SK-N-SH treated with all-trans-retinoic acid at 6 μM for 48 hours (cell line): Measurements from ENCODE around the gene GET3.

Experiments
- ATAC-seq: fragments of 200-7000 bp; cut with Tn5 transposase; 3 replicates; pipeline ENCODE4 v1.9.1; 2020; ENCODE audit warnings: mild to moderate bottlenecking, moderate library complexity
- ARNTL ChIP-seq: fragments of 450-650 bp; formaldehyde crosslinking; IDR thresholded peaks from 2 replicates; pipeline ENCODE4 v1.5.0; 2020; ENCODE audit warnings: low read depth, mild to moderate bottlenecking, moderate library complexity, borderline replicate concordance
- BACH2 ChIP-seq: fragments of 250-450 bp; sonication (Bioruptor Pico); IDR thresholded peaks from 2 replicates; pipeline ENCODE4 v1.9.0; 2021; ENCODE audit warnings: mild to moderate bottlenecking, borderline replicate concordance
- CREB5 ChIP-seq: fragments of 250-450 bp; sonication (Bioruptor Pico); IDR thresholded peaks from 2 replicates; pipeline ENCODE4 v1.5.1; 2020; ENCODE audit warnings: low read depth, mild to moderate bottlenecking, moderate library complexity
- CSDC2 ChIP-seq: fragments of 250-450 bp; sonication (Bioruptor Pico); IDR thresholded peaks from 2 replicates; pipeline ENCODE4 v1.5.0; 2020; ENCODE audit warnings: mild to moderate bottlenecking, moderate library complexity
- CSRNP3 ChIP-seq: fragments of 250-450 bp; sonication (Bioruptor Pico); IDR thresholded peaks from 2 replicates; pipeline ENCODE4 v1.5.1; 2021; ENCODE audit warnings: mild to moderate bottlenecking, moderate library complexity
- ESRRG ChIP-seq: fragments of 250-450 bp; sonication (Bioruptor Pico); IDR thresholded peaks from 2 replicates; pipeline ENCODE4 v1.6.1; 2021; ENCODE audit warnings: mild to moderate bottlenecking
- GLIS3 ChIP-seq: fragments of 250-450 bp; sonication (Bioruptor Pico); IDR thresholded peaks from 2 replicates; pipeline ENCODE4 v1.5.0; 2020; ENCODE audit warnings: mild to moderate bottlenecking, moderate library complexity
- OSR1 ChIP-seq: fragments of 250-450 bp; sonication (Bioruptor Pico); IDR thresholded peaks from 2 replicates; pipeline ENCODE4 v1.8.0; 2022; ENCODE audit warnings: moderate library complexity, mild to moderate bottlenecking, inconsistent platforms
- PATZ1 ChIP-seq: fragments of 250-450 bp; sonication (Bioruptor Pico); IDR thresholded peaks from 2 replicates; pipeline ENCODE4 v1.8.0; 2020; ENCODE audit warnings: mild to moderate bottlenecking, moderate library complexity, borderline replicate concordance
- PPARA ChIP-seq: fragments of 250-450 bp; sonication (Bioruptor Pico); IDR thresholded peaks from 2 replicates; pipeline ENCODE4 v1.5.0; 2020; ENCODE audit warnings: mild to moderate bottlenecking, borderline replicate concordance
- RARB ChIP-seq: fragments of 250-450 bp; sonication (Bioruptor Pico); IDR thresholded peaks from 2 replicates; pipeline ENCODE4 v1.8.0; 2021; ENCODE audit warnings: mild to moderate bottlenecking, moderate library complexity
- TOX ChIP-seq: fragments of 250-450 bp; sonication (Bioruptor Pico); IDR thresholded peaks from 2 replicates; pipeline ENCODE4 v1.8.0; 2021; ENCODE audit warnings: mild to moderate bottlenecking, moderate library complexity, borderline replicate concordance
- ZC3H10 ChIP-seq: fragments of 250-450 bp; sonication (Bioruptor Pico); IDR thresholded peaks from 2 replicates; pipeline ENCODE4 v1.5.1; 2021; ENCODE audit warnings: mild to moderate bottlenecking, moderate library complexity
- ZFP3 ChIP-seq: fragments of 250-450 bp; sonication (Bioruptor Pico); IDR thresholded peaks from 2 replicates; pipeline ENCODE4 v1.5.0; 2020; ENCODE audit warnings: mild to moderate bottlenecking, moderate library complexity
- ZFP30 ChIP-seq: fragments of 450-650 bp; formaldehyde crosslinking; IDR thresholded peaks from 2 replicates; pipeline ENCODE4 v1.5.0; 2022; ENCODE audit warnings: mild to moderate bottlenecking, moderate library complexity
- ZNF565 ChIP-seq: fragments of 450-650 bp; formaldehyde crosslinking; conservative IDR thresholded peaks from 2 replicates; pipeline ENCODE4 v1.5.0; 2020; ENCODE audit warnings: low read depth, mild to moderate bottlenecking, moderate library complexity
- ZNF70 ChIP-seq: fragments of 450-650 bp; formaldehyde crosslinking; IDR thresholded peaks from 2 replicates; pipeline ENCODE4 v1.5.0; 2020; ENCODE audit warnings: mild to moderate bottlenecking, moderate library complexity
- ZNF8 ChIP-seq: fragments of 450-650 bp; formaldehyde crosslinking; IDR thresholded peaks from 2 replicates; pipeline ENCODE4 v1.5.0; 2020; ENCODE audit warnings: mild to moderate bottlenecking, moderate library complexity
- TF ChIP-seq, protein P1 (sequence below): fragments of 250-450 bp; sonication (Bioruptor Pico); IDR thresholded peaks from 2 replicates; pipeline ENCODE4 v1.8.0; 2021; ENCODE audit warnings: low read depth, mild to moderate bottlenecking, moderate library complexity, borderline replicate concordance
- TF ChIP-seq, protein P2 (sequence below): fragments of 250-450 bp; sonication (Bioruptor Pico); IDR thresholded peaks from 2 replicates; pipeline ENCODE4 v1.5.0; 2020; ENCODE audit warnings: mild to moderate bottlenecking, moderate library complexity

Gene GET3

DNA sequence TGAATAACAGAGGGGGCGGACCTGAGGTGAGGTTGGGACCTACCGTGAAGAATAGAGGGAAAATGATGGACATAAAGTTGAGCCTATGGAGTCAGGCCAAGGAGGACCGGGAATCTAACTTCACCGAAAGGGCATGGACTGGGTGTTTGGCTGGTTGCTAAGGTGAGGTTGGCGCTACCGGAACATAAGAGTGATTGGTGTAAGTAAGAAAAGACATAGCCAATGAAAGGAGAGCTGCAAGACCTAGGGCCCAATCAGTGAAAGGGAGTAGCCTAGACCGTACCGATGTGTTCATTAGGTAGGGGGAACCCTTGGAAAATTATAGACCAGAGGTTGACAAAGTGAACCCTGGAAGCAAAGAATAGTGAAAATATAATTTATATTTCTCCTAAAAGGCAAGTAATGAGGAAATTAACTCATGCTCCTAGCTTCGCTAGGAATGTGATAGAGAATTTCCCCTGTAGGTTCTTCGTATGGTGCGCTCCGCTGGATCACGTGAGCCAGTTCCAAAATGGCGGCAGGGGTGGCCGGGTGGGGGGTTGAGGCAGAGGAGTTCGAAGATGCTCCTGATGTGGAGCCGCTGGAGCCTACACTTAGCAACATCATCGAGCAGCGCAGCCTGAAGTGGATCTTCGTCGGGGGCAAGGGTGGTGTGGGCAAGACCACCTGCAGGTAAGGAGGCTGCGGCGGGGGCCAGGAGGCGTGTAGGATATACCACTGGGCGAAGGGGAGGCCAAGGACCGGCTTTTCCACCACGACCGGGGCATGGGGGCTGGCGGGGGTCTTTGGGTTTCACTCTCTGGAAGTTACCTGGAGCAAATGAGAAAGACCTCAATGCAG, at the start of gene GET3:
TSS of gene GET3 (plus strand) at position 503 of the 840 bp plus-strand sequence. CDS start at position 512, 9 bp downstream.
- no peak for TF ChIP-seq RARB (CRISPR knock-in tag)
- no peak for TF ChIP-seq ZFP30 (CRISPR knock-in tag)
- TF ChIP-seq ZNF8, result peak; percentile 13; the same call in 1 of the 2 replicates
- TF ChIP-seq CREB5 (CRISPR knock-in tag), result no peak
- TF ChIP-seq ZNF70 (CRISPR knock-in tag), result no peak
- peak; percentile 94 for ATAC-seq

DNA sequence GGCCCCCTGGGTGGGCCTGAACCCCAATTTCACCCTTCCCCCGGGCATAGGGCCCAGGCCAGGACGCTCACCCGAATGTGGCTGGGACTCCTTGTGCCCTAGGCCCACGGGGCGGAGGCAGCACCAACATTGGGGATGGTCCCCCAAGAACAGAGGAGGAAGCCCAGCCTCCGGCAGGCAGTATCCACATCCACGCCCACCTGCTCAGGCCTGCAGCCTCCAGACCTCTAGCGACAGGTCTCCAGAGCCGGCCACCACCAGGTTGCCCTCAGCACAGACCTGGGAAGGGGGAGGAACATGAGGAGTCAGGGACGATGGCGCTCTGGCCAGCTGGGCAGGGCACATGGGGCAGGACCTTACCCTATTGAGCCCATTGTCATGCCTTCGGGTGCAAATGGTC, 48.3 kb upstream of the GET3 start:
- ATAC-seq, result no peak
- no peak for TF ChIP-seq ZC3H10 (CRISPR knock-in tag)
- TF ChIP-seq BACH2 (CRISPR knock-in tag), result no peak
- TF ChIP-seq ARNTL (CRISPR knock-in tag), result no peak
- no peak for TF ChIP-seq CSRNP3 (CRISPR knock-in tag)
- TF ChIP-seq TOX (CRISPR knock-in tag), result no peak
- TF ChIP-seq CREB5 (CRISPR knock-in tag), result no peak
- TF ChIP-seq ESRRG (CRISPR knock-in tag), result no peak
- TF ChIP-seq RARB (CRISPR knock-in tag), result no peak
- no peak for TF ChIP-seq PPARA
- TF ChIP-seq GLIS3, result no peak

- TF ChIP-seq, protein P1, sequence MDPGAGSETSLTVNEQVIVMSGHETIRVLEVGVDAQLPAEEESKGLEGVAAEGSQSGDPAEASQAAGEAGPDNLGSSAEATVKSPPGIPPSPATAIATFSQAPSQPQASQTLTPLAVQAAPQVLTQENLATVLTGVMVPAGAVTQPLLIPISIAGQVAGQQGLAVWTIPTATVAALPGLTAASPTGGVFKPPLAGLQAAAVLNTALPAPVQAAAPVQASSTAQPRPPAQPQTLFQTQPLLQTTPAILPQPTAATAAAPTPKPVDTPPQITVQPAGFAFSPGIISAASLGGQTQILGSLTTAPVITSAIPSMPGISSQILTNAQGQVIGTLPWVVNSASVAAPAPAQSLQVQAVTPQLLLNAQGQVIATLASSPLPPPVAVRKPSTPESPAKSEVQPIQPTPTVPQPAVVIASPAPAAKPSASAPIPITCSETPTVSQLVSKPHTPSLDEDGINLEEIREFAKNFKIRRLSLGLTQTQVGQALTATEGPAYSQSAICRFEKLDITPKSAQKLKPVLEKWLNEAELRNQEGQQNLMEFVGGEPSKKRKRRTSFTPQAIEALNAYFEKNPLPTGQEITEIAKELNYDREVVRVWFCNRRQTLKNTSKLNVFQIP, result no peak
- TF ChIP-seq ZFP3, result no peak
- TF ChIP-seq, protein P2, sequence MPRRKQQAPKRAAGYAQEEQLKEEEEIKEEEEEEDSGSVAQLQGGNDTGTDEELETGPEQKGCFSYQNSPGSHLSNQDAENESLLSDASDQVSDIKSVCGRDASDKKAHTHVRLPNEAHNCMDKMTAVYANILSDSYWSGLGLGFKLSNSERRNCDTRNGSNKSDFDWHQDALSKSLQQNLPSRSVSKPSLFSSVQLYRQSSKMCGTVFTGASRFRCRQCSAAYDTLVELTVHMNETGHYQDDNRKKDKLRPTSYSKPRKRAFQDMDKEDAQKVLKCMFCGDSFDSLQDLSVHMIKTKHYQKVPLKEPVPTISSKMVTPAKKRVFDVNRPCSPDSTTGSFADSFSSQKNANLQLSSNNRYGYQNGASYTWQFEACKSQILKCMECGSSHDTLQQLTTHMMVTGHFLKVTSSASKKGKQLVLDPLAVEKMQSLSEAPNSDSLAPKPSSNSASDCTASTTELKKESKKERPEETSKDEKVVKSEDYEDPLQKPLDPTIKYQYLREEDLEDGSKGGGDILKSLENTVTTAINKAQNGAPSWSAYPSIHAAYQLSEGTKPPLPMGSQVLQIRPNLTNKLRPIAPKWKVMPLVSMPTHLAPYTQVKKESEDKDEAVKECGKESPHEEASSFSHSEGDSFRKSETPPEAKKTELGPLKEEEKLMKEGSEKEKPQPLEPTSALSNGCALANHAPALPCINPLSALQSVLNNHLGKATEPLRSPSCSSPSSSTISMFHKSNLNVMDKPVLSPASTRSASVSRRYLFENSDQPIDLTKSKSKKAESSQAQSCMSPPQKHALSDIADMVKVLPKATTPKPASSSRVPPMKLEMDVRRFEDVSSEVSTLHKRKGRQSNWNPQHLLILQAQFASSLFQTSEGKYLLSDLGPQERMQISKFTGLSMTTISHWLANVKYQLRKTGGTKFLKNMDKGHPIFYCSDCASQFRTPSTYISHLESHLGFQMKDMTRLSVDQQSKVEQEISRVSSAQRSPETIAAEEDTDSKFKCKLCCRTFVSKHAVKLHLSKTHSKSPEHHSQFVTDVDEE (CRISPR knock-in tag), result no peak
- TF ChIP-seq PATZ1 (CRISPR knock-in tag), result no peak
- TF ChIP-seq CSDC2, result no peak
- TF ChIP-seq BACH2 (CRISPR knock-in tag), result no peak
- no peak for TF ChIP-seq TOX (CRISPR knock-in tag)
- TF ChIP-seq PPARA, result no peak
- no peak for TF ChIP-seq CREB5 (CRISPR knock-in tag)
- TF ChIP-seq GLIS3, result no peak
- TF ChIP-seq OSR1, result no peak
- no peak for TF ChIP-seq ESRRG (CRISPR knock-in tag)
- TF ChIP-seq ZNF565 (CRISPR knock-in tag), result no peak
- no peak for TF ChIP-seq ZNF8
- TF ChIP-seq CSRNP3 (CRISPR knock-in tag), result no peak
- ATAC-seq, result no peak
Measured at GRCh38 chr19:12689581-12690216, 47.6 kb upstream of the GET3 start.
